Esophagus muscularis mucosa (tissue), 4 donors: ENCODE data around the gene PBXIP1. TPM values are rescaled to one million over a fixed set of nuclear protein-coding genes. Genes with fewer than 3 reads are reported as not detected.
"Not testable (repeated sequence)": the region's sequence is repeated elsewhere in the genome, so short reads cannot be mapped to it uniquely, and the experiment has no call there.

ENCODE experiments used
- DNase-seq: peaks from one replicate; pipeline ENCODE4 v3.0.0-alpha.2; 2017; ENCODE audit errors: extremely low spot score
- H3K27ac ChIP-seq, 4 donors: fragments of 200-600 bp; sonication (generic); replicated peaks in 1 of 4; 1 replicate in 3 of 4; 2 replicates in 1 of 4; pipeline ENCODE4 v1.5.1; 2016 to 2019; ENCODE audit warnings: mild to moderate bottlenecking in 1 of 4
- H3K27me3 ChIP-seq, 4 donors: fragments of 200-600 bp; sonication (generic); one replicate each; pipeline versions ENCODE4 v1.5.1 to v1.6.0; 2016 to 2019
- H3K36me3 ChIP-seq, 4 donors: fragments of 200-600 bp; sonication (generic); one replicate each; pipeline ENCODE4 v1.5.1; 2016 to 2019
- H3K4me1 ChIP-seq, 4 donors: fragments of 200-600 bp; sonication (generic); one replicate each; pipeline ENCODE4 v1.5.1; 2016 to 2019
- H3K4me3 ChIP-seq, 4 donors: fragments of 200-600 bp; sonication (generic); 1 replicate in 2 of 4; 2 replicates in 2 of 4; pipeline ENCODE4 v1.5.1; 2016 to 2019; ENCODE audit warnings: mild to moderate bottlenecking in 4 of 4, moderate library complexity in 1 of 4
- H3K9me3 ChIP-seq, 4 donors: fragments of 200-600 bp; sonication (generic); 1 replicate in 3 of 4; 2 replicates in 1 of 4; pipeline ENCODE4 v1.5.1; 2016 to 2019
- EP300 ChIP-seq: sonication (generic); formaldehyde crosslinking; IDR thresholded peaks from one replicate; pipeline ENCODE4 v1.6.1; 2017; ENCODE audit warnings: antibody characterized with exemption
- POLR2A ChIP-seq: fragments of 450-650 bp; IDR thresholded peaks from one replicate; pipeline ENCODE4 v1.6.1; 2017; ENCODE audit warnings: antibody characterized with exemption, moderate library complexity, mild to moderate bottlenecking, low read depth
- POLR2AphosphoS5 ChIP-seq, 2 donors: sonication (generic); formaldehyde crosslinking; IDR thresholded peaks; one replicate each; pipeline ENCODE4 v1.6.1; 2017; ENCODE audit warnings: antibody characterized with exemption in 2 of 2
- WGBS: methylation state at CpG from one replicate; pipeline ENCODE4 v1.1.5; 2018; 5-methylcytosine and 5-hydroxymethylcytosine counted together
- intact Hi-C: fragments of 100-400 bp; cut with DNase I; formaldehyde crosslinking; loops from one replicate; pipeline ENCODE4 v1.15.1; 2023
- total RNA-seq, 4 donors: library from RNA; depleted of rRNA; stranded (reverse); fragments of >200 nt; gene quantifications; one replicate each; pipeline versions ENCODE4 v1.1.0 to v1.2.1, GENCODE V29; 2016
- TF ChIP-seq, protein P1 (sequence below), 3 experiments: fragments of 200-600 bp in 2 of 3; fragments of 450-650 bp in 1 of 3; sonication (generic) in 2 of 3; IDR thresholded peaks; one replicate each; pipeline ENCODE4 v1.5.1; 2017 to 2019; ENCODE audit warnings: antibody characterized with exemption in 3 of 3, mild to moderate bottlenecking in 2 of 3, moderate library complexity in 1 of 3

The PBXIP1 gene
- total RNA-seq, 4 donors from 2014 or later, result 192 to 309 (median 238) TPM

DNA sequence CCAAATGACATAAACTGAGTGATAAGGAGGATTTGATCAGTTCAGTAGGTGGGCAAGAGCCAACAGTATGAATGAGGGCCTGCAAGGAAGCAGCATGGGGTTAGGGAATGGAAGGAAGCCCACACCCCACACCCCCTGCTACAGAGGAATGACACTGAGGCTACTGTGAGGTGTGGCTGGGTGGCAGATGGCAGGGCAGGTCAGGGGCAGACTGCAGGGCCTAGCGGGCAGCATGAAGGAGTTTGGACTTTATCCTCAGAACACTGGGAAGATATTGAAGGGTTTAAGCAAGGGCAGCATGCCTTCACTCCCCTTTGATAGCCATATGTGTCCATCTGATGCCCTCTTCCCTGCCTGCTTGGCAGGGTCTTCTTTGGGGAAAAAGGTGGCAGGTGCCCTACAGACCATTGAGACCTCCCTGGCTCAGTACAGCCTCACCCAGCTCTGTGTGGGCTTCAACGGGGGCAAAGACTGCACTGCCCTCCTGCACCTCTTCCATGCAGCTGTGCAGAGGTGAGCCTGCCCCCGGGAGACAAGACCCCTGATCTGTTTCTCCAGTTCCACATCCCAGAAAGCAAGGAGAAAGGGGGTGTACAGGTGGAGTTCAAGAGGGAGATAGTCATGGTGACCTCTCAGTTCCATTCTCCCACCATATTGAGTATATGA, 33.4 kb upstream of the PBXIP1 start:
- TF ChIP-seq POLR2AphosphoS5 (IDR thresholded peaks at IDR 0.05) (no peak), POLR2A (no peak)
- H3K9me3 ChIP-seq, result no peaks in the 10 kb centered on the region
- H3K36me3 ChIP-seq, result peaks cover 7 to 66% (median 60%) of the 10 kb centered on the region in 4 donors
- WGBS, result 83% methylated on average over 3 of the region's 3 CpGs
- intact Hi-C loops, result no loop called here
- peaks cover 3 to 23% (median 12%) of the 10 kb centered on the region in 4 donors for H3K4me1 ChIP-seq
- DNase-seq, result no peak
- H3K27me3 ChIP-seq, result no peaks in the 10 kb centered on the region
- no peak overlapping the region for H3K27ac ChIP-seq
- no peak overlapping the region for H3K4me3 ChIP-seq

DNA sequence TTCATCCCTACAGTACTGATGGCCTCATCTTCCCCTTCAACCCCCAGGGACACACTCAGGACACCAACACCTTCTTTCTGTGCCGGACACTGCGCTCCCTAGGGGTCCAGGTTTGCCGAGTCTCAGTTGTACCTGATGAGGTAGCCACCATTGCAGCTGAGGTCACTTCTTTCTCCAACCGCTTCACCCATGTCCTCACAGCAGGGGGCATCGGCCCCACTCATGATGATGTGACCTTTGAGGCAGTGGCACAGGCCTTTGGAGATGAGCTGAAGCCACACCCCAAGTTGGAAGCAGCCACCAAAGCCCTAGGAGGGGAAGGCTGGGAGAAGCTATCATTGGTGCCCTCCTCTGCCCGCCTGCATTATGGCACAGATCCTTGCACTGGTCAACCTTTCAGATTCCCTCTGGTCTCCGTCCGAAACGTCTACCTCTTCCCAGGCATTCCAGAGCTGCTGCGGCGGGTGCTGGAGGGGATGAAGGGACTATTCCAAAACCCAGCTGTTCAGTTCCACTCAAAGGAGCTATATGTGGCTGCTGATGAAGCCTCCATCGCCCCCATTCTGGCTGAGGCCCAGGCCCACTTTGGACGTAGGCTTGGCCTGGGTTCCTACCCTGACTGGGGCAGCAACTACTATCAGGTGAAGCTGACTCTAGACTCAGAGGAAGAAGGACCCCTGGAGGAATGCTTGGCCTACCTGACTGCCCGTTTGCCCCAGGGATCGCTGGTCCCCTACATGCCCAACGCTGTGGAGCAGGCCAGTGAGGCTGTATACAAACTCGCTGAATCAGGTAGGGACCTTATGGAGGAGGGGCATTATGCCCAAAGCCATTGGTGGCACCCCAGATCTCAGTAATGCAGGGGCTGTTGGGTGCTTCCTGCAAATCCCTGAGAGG, 32.4 kb upstream of the PBXIP1 start:
- peaks cover 7 to 66% (median 60%) of the 10 kb centered on the region in 4 donors for H3K36me3 ChIP-seq
- H3K9me3 ChIP-seq, result no peaks in the 10 kb centered on the region
- H3K27me3 ChIP-seq, result no peaks in the 10 kb centered on the region
- peaks cover 11 to 32% (median 21%) of the 10 kb centered on the region in 4 donors for H3K4me1 ChIP-seq
- TF ChIP-seq POLR2A (no peak), POLR2AphosphoS5 (IDR thresholded peaks at IDR 0.05) (no peak), EP300 (no peak)
- TF ChIP-seq, protein P1, sequence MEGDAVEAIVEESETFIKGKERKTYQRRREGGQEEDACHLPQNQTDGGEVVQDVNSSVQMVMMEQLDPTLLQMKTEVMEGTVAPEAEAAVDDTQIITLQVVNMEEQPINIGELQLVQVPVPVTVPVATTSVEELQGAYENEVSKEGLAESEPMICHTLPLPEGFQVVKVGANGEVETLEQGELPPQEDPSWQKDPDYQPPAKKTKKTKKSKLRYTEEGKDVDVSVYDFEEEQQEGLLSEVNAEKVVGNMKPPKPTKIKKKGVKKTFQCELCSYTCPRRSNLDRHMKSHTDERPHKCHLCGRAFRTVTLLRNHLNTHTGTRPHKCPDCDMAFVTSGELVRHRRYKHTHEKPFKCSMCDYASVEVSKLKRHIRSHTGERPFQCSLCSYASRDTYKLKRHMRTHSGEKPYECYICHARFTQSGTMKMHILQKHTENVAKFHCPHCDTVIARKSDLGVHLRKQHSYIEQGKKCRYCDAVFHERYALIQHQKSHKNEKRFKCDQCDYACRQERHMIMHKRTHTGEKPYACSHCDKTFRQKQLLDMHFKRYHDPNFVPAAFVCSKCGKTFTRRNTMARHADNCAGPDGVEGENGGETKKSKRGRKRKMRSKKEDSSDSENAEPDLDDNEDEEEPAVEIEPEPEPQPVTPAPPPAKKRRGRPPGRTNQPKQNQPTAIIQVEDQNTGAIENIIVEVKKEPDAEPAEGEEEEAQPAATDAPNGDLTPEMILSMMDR (IDR thresholded peaks at IDR 0.05), result no peak
- intact Hi-C loops, result no loop called here
- no peak overlapping the region for H3K27ac ChIP-seq
- no peak for DNase-seq
- 89% methylated on average over 11 of the region's 17 CpGs for WGBS
- no peak overlapping the region for H3K4me3 ChIP-seq

DNA sequence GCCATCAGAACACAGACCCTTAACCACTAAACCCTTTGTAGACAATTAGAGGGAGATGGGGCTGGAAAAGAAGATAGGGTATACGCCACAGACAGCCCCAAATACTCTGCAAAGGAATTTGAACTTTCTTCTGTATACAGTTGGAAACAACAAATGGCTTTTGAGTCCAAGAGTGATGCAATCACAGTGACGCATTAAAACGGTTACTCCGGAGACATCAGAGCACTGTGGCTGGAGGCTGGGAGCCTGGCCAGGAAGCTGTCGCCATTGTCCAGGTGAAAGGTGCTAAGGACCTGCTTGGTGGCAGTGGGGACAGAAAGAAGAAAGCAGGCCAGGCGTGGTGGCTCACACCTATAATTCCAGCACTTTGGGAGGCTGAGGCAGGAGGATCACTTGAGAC, 31.4 kb upstream of the PBXIP1 start:
- no peaks in the 10 kb centered on the region for H3K9me3 ChIP-seq
- no peak overlapping the region for H3K4me3 ChIP-seq
- TF ChIP-seq POLR2A (no peak), POLR2AphosphoS5 (IDR thresholded peaks at IDR 0.05) (no peak), EP300 (no peak)
- TF ChIP-seq, protein P1 (IDR thresholded peaks at IDR 0.05), result no peak
- peaks cover 16 to 37% (median 26%) of the 10 kb centered on the region in 4 donors for H3K4me1 ChIP-seq
- peaks cover 7 to 56% (median 51%) of the 10 kb centered on the region in 4 donors for H3K36me3 ChIP-seq
- no peaks in the 10 kb centered on the region for H3K27me3 ChIP-seq
- WGBS, result 66% methylated on average over 6 of the region's 6 CpGs
- H3K27ac ChIP-seq, result no peak overlapping the region
- intact Hi-C loops, result no loop called here
- DNase-seq, result no peak

DNA sequence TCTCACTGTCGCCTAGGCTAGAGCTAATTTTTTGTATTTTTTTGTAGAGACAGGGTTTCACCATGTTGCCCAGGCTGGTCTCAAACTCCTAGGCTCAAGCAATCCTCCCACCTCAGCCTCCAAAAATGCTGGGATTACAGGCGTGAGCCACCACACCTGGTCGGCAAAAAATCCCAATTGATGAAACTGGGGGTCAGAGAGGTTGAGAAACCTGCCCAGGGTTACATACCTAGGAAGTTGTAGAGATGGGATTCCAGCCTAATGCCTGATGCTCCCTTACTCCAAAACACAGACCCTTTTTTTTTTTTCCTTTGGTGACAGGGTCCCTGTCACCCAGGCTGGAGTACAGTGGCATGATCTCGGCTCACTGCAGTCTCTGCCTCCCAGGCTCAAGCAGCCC, 30.8 kb upstream of the PBXIP1 start:
- H3K36me3 ChIP-seq, result peaks cover 7 to 52% (median 47%) of the 10 kb centered on the region in 4 donors
- WGBS, result 86% methylated on average over 4 of the region's 4 CpGs
- intact Hi-C loops, H3K27me3 ChIP-seq, H3K27ac ChIP-seq, H3K4me3 ChIP-seq, H3K9me3 ChIP-seq, DNase-seq: not testable (repeated sequence)
- peaks cover 18 to 43% (median 29%) of the 10 kb centered on the region in 4 donors for H3K4me1 ChIP-seq

DNA sequence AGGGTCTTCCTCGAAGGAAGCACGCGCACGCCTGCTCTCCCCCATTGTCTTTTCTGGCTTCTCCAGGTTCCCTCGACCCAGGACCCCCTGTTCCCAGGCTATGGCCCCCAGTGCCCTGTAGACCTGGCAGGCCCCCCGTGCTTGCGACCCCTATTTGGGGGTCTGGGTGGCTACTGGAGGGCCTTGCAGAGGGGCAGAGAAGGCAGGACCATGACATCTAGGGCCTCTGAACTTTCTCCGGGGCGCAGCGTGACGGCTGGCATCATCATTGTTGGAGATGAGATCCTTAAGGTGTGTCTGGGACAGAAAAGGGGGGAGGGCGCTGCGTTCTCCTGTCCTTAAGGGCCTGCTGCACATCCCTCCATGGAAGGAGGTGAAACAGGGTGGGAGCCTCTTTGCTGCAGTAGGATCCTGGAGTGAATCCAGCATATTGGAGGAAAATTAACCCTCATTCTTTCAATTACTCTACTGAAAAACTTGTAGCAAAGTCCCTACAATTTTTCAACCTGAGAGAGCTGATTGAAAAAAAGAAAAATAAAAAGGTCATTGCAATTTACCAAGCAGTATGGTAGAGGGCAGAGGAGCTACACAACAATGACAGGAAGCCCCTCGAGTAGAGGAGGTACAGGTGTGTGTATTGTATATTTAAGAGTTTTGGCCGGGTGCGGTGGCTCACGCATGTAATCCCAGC, 28.0 kb upstream of the PBXIP1 start:
- no peaks in the 10 kb centered on the region for H3K9me3 ChIP-seq
- WGBS, result 19% methylated on average over 13 of the region's 17 CpGs
- H3K4me3 ChIP-seq, result peak overlapping the region; percentile 71 to 85 (median 74)
- H3K36me3 ChIP-seq, result peaks cover 0 to 27% (median 23%) of the 10 kb centered on the region in 4 donors
- TF ChIP-seq POLR2AphosphoS5 (IDR thresholded peaks at IDR 0.05) (no peak), POLR2A (no peak), EP300 (no peak)
- TF ChIP-seq, protein P1 (IDR thresholded peaks at IDR 0.05), result no peak
- no peaks in the 10 kb centered on the region for H3K27me3 ChIP-seq
- intact Hi-C loops, result no loop called here
- peak overlapping the region; percentile 76 to 85 (median 83) for H3K27ac ChIP-seq
- DNase-seq, result no peak
- H3K4me1 ChIP-seq, result peaks cover 18 to 37% (median 25%) of the 10 kb centered on the region in 4 donors
